RWPE2 (cell line): ENCODE data around the gene SLC7A6.

Experiments
- ATAC-seq: fragments of 200-7000 bp; cut with Tn5 transposase; 3 replicates; pipeline ENCODE4 v1.9.1; 2021; ENCODE audit warnings: low read depth
- DNase-seq: peaks from one replicate; pipeline ENCODE4 v3.0.0-alpha.2; 2020; ENCODE audit warnings: low spot score
- H3K27ac ChIP-seq: fragments of 450-650 bp; 2 replicates; pipeline ENCODE4 v1.5.1; 2017; ENCODE audit warnings: mild to moderate bottlenecking; ENCODE audit not compliant: poor library complexity, severe bottlenecking
- H3K27me3 ChIP-seq: fragments of 250-450 bp; sonication (Bioruptor Pico); 2 replicates; pipeline ENCODE4 v1.5.1; 2021; ENCODE audit warnings: mild to moderate bottlenecking, moderate library complexity; ENCODE audit not compliant: insufficient read depth, poor library complexity, severe bottlenecking
- H3K36me3 ChIP-seq: fragments of 250-450 bp; sonication (Bioruptor Pico); 2 replicates; pipeline ENCODE4 v1.5.1; 2020; ENCODE audit warnings: low read depth, mild to moderate bottlenecking, moderate library complexity
- H3K4me1 ChIP-seq: fragments of 250-450 bp; sonication (Bioruptor Pico); 2 replicates; pipeline ENCODE4 v1.5.1; 2021; ENCODE audit warnings: mild to moderate bottlenecking, moderate library complexity; ENCODE audit not compliant: insufficient read depth, poor library complexity, severe bottlenecking
- H3K4me3 ChIP-seq: fragments of 250-450 bp; sonication (Bioruptor Pico); 2 replicates; pipeline ENCODE4 v1.5.1; 2021; ENCODE audit warnings: mild to moderate bottlenecking, moderate library complexity; ENCODE audit not compliant: severe bottlenecking
- H3K9me3 ChIP-seq: fragments of 250-450 bp; sonication (Bioruptor Pico); 2 replicates; pipeline ENCODE4 v1.5.1; 2021; ENCODE audit warnings: mild to moderate bottlenecking, moderate library complexity; ENCODE audit not compliant: severe bottlenecking
- TF ChIP-seq, protein P1 (sequence below): fragments of 450-650 bp; IDR thresholded peaks from one replicate; pipeline ENCODE4 v1.5.1; 2017; ENCODE audit warnings: mild to moderate bottlenecking, moderate library complexity; ENCODE audit not compliant: poor library complexity, severe bottlenecking

The SLC7A6 gene

DNA sequence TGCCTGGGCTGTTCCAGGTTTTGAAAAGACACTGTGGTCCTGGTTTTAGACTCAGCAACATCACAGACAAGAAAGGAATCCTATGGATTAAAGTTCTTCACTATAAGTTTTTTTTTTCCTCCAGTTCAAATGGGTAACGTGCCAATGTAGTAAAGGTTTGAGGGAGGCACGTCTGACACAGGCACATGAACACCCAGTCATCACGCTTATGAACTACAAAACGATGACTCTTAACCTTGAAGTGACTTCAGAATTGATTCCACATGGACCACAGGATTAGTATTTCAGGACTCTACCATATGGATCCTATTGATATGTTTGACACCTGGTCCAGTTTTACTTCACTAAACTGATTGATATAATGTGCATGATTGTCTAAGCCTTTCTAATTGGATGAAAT is 48.8 kb downstream of the SLC7A6 start:
- H3K36me3 ChIP-seq: peaks cover 58% of the 10 kb centered on the region
- no peaks in the 10 kb centered on the region for H3K27me3 ChIP-seq
- TF ChIP-seq, protein P1, sequence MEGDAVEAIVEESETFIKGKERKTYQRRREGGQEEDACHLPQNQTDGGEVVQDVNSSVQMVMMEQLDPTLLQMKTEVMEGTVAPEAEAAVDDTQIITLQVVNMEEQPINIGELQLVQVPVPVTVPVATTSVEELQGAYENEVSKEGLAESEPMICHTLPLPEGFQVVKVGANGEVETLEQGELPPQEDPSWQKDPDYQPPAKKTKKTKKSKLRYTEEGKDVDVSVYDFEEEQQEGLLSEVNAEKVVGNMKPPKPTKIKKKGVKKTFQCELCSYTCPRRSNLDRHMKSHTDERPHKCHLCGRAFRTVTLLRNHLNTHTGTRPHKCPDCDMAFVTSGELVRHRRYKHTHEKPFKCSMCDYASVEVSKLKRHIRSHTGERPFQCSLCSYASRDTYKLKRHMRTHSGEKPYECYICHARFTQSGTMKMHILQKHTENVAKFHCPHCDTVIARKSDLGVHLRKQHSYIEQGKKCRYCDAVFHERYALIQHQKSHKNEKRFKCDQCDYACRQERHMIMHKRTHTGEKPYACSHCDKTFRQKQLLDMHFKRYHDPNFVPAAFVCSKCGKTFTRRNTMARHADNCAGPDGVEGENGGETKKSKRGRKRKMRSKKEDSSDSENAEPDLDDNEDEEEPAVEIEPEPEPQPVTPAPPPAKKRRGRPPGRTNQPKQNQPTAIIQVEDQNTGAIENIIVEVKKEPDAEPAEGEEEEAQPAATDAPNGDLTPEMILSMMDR: no peak
- no peak overlapping the region for H3K27ac ChIP-seq
- no peak overlapping the region for H3K4me3 ChIP-seq
- DNase-seq (no peak), ATAC-seq (no peak)
- peaks cover 3% of the 10 kb centered on the region for H3K4me1 ChIP-seq
- no peaks in the 10 kb centered on the region for H3K9me3 ChIP-seq

DNA sequence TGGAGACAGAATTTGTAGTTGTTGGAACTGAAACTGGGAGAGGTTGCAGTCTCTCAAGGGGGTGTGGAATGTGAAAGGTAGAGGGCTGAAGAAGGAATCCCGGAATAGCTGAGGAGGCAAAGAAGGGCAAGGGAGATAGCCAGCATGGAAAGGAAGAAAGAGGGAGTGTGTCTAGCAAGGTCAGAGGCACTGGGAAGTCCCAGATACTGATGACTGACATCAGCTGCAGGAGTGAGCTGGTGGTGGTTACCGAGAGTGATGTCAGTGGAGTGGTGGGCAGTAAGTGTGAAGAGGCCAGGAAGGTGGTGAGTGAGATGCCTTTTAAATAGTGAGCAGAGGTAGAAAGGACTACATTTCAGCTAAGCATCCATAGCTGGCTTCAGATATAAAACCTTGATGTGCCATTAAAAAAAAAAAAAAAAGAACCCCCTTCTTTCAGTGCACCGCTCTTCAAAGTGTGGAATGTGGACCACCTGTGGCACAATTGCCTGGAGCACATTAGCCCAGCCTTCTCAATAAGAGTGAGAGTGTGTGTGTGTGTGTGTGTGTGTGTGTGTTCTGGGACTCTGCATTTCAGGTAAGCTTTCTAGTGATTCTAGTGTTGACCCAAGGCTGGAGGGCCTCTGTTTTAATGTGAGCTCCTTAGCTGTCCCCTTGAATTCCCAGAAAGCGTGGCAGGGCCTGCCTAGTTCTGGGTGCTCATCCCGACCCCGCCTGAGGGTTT is 55.0 kb downstream of the SLC7A6 start:
- DNase-seq: no peak
- TF ChIP-seq, protein P1: no peak
- no peaks in the 10 kb centered on the region for H3K27me3 ChIP-seq
- ATAC-seq: no peak
- no peak overlapping the region for H3K27ac ChIP-seq
- H3K9me3 ChIP-seq: no peaks in the 10 kb centered on the region
- no peaks in the 10 kb centered on the region for H3K4me1 ChIP-seq
- no peak overlapping the region for H3K4me3 ChIP-seq
- H3K36me3 ChIP-seq: peaks cover 65% of the 10 kb centered on the region

DNA sequence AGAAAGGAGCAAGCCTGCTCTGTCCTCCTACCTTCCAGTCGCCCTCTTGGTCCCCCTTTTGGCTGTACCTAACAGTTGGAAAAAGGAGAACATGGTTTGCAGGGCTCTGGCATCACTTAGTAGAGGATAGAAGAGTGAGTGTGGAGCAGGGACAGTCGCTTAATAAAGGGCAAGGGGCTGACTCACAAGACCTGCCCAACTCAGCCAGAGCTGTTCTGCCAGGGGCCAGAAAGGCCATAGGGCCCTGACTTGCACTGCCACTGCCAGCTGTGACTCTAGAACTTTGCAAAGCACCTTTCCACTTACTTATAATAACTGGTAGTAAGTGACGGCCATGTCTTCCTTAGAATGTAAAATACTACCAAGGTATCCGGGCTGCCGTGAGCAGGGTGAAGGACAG is 60.0 kb downstream of the SLC7A6 start:
- no peak for ATAC-seq
- TF ChIP-seq, protein P1: no peak
- Histone ChIP-seq H3K9me3 (no peaks in the 10 kb centered on the region), H3K27me3 (no peaks in the 10 kb centered on the region), H3K27ac (no peak overlapping the region), H3K4me3 (no peak overlapping the region), H3K4me1 (no peaks in the 10 kb centered on the region), H3K36me3 (peaks cover 60% of the 10 kb centered on the region)
- DNase-seq: no peak

DNA sequence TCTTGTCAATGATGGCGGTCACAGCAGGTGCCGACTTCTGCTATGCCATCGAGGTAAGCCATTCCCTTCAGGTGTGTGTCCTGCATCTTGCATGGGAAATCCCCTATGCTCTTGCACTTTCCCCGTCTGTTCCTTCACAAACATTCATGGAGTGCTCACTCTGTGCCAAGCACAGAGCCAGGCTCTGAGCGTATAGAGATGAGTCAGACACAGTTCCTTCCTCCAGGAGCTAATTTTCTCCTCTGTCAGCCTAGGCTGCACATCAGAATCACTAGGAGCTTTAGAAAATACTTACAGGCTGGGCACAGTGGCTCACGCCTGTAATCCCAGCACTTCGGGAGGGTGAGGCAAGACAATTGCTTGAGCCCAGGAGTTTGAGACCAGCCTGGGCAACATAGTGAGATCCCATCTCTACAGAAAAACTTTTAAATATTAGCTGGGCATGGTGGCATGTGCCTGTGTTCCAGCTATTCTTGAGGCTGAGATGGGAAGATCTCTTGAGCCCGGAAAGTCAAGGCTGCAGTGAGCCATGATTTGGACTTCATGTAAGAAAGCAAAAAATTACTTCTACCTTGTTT is 60.5 kb downstream of the SLC7A6 start:
- ATAC-seq: no peak
- H3K27ac ChIP-seq: no peak overlapping the region
- TF ChIP-seq, protein P1: no peak

More for the DNA sequence above, 60.5 kb downstream of the SLC7A6 start:
- DNase-seq: no peak
- Histone ChIP-seq H3K4me1 (no peaks in the 10 kb centered on the region), H3K4me3 (no peak overlapping the region), H3K27me3 (no peaks in the 10 kb centered on the region), H3K9me3 (no peaks in the 10 kb centered on the region), H3K36me3 (peaks cover 62% of the 10 kb centered on the region)
